IPS-20b (cell line): Measurements from ENCODE around the gene NTHL1.

Source experiments
- H3K27ac ChIP-seq: one replicate; pipeline ENCODE4 v1.5.1; 2013; ENCODE audit warnings: low read length
- H3K27me3 ChIP-seq: 2 replicates; pipeline ENCODE4 v1.6.1; 2013; ENCODE audit warnings: mild to moderate bottlenecking, low read length, inconsistent platforms; ENCODE audit not compliant: insufficient read depth
- H3K36me3 ChIP-seq: 2 replicates; pipeline ENCODE4 v1.6.1; 2013; ENCODE audit warnings: low read depth, mild to moderate bottlenecking, inconsistent platforms, low read length, moderate library complexity; ENCODE audit not compliant: insufficient read depth
- H3K4me1 ChIP-seq: 2 replicates; pipeline ENCODE4 v1.6.1; 2013; ENCODE audit warnings: mild to moderate bottlenecking, control low read depth, inconsistent platforms, low read length, moderate library complexity; ENCODE audit not compliant: insufficient read depth
- H3K4me3 ChIP-seq: 2 replicates; pipeline ENCODE4 v1.5.1; 2013; ENCODE audit warnings: mild to moderate bottlenecking, low read length, inconsistent platforms
- H3K9ac ChIP-seq: 2 replicates; pipeline ENCODE4 v1.6.1; 2013; ENCODE audit warnings: low read depth, mild to moderate bottlenecking, inconsistent platforms, low read length, moderate library complexity
- H3K9me3 ChIP-seq: 2 replicates; pipeline ENCODE4 v1.6.1; 2013; ENCODE audit warnings: mild to moderate bottlenecking, low read depth, low read length, inconsistent platforms; ENCODE audit not compliant: insufficient read depth

Gene NTHL1

DNA sequence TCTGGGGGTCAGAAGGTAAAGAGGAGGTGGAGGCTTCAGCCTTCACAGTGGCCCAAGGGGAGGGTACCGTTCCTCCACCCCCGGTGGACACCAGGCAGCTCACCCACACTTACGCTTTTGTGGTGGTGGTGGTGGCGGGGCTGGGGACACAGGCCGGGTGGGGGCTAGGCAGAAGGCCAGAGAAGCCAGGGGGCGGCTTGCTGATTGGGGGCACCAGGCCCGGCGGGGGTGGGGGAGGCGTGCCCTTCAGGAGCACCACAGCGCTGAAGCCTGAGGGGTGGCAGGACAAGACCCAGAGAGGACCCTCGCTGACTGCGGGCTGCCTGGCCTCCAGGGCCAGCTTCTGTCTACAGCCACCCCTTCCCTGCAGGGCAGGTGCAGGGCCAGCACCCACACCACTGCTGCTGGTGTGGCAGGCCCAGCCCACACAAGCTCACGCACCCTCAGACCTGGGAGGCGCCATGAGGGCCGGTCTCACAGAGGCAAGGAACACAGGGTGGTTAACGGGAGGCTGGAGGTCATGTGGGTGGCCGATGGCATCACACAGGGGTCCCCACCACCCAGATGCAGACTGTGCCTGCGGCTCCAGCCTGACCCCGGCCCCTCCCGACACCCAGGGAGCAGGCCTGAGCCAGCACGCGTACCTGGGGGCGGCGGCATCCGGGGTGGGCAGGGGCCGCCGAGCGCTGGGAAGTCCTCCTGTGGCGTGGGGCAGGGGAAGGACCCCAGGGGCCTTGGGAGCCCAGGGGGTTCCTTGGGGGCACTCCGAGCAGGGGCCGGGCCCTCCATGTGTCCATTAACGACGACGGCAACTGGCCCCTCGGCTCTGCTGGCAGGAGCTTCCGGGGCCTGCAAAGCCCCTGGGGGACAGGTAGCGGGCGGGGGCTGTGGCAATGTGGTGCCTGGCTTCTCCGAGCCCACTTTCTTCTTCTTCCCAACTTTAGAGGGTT, 48.5 kb downstream of the NTHL1 start:
- Histone ChIP-seq H3K4me3 (no peak overlapping the region), H3K36me3 (peaks cover 66% of the 10 kb centered on the region), H3K4me1 (peaks cover under 1% of the 10 kb centered on the region; the same call in 1 of the 2 replicates), H3K9me3 (no peaks in the 10 kb centered on the region), H3K27ac (no peak overlapping the region), H3K27me3 (no peaks in the 10 kb centered on the region), H3K9ac (no peak overlapping the region)

DNA sequence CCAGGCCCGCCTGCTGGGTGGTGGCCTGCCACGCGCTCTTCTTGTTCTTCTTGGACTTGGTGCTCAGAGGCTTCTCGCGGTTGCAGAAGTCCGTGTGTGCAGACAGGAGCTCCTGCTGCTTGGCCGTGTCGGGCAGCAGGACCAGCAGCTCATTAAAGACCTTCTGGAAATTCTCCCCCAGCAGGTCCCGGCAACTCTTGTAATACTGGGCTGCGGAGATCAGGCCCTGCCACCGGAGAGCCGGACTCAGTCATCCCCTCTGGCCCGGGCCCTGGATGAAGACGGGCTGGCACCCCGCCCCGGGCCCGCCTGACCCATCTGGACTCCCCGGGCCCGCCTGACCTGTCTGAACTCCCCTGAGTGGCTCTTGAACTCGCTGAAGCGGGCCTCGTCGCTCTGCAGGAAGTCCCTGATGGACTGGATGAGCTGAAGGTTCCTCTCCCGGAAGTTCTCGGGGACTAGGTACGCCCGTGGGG, 49.2 kb downstream of the NTHL1 start:
- no peak overlapping the region for H3K27ac ChIP-seq
- no peaks in the 10 kb centered on the region for H3K4me1 ChIP-seq
- no peaks in the 10 kb centered on the region for H3K9me3 ChIP-seq
- H3K36me3 ChIP-seq = peaks cover 64% of the 10 kb centered on the region
- H3K27me3 ChIP-seq = 0 out of 2 replicates have a peak, but pooled peaks cover under 1% of the 10 kb centered on the region
- no peak overlapping the region for H3K4me3 ChIP-seq
- no peak overlapping the region for H3K9ac ChIP-seq

DNA sequence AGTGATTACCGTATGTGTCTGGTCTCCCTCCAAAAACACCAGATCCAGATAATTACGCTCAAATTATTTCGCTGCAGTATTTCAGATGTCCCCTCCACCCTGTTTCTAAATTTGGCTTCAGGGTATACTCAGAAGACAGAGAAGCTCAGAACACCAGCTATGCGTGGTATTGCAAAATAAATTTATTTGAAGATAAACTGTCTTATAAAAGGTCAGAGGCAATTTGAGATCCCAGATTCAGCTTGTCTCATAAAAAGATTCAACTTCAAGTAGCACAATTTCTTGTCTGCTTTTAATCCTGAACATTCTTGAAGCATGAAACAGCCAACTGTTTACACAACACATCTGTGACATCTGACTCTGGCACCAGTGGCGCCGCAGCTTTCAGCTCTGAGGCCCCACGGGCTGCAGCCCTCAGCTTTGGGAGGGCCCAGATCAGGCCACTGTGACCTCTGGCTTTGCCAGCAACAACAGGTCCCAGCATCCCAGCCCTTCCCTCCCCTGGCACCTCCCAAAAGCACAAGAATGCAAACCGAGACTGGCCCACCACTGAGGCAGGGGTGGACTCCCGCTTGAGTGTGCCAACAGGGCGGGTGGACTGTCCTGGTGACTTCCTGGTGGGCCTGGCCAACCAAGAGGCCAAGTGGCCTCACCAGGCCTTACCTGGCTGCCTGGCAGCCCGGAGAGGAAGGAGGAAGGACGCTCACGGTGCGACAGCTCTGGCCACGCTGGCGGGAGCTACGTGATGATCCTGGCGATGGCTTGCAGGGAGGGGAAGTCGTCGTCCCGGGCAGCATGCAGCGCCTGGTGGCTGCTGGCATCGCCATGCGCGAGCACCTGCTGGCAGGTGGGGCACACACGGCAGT, 49.9 kb downstream of the NTHL1 start:
- no peaks in the 10 kb centered on the region for H3K4me1 ChIP-seq
- no peak overlapping the region for H3K4me3 ChIP-seq
- no peaks in the 10 kb centered on the region for H3K9me3 ChIP-seq
- H3K27ac ChIP-seq = no peak overlapping the region
- H3K27me3 ChIP-seq = peaks cover 7% of the 10 kb centered on the region
- H3K36me3 ChIP-seq = peaks cover 57% of the 10 kb centered on the region
- no peak overlapping the region for H3K9ac ChIP-seq

DNA sequence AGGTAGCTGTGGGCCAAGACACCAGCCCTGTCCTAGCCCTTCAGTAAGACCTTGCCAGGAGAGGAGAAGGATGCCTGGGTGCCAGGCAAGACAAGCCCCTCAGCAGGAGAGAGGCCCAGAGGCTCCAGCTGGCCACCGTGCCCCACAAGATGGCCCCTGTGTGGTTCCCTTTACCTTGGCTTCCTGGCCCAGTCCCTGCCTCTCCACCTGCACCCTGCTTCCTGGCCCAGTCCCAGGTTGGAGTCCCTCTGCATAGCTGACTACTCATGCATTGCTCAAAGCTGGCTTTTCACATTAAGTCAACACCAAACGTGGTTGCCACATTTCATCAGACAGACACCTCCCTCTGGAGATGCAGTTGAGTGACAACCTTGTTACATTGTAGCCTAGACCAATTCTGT, 53.9 kb downstream of the NTHL1 start:
- no peaks in the 10 kb centered on the region for H3K9me3 ChIP-seq
- peaks cover 34% of the 10 kb centered on the region for H3K27me3 ChIP-seq
- H3K4me1 ChIP-seq = peaks cover 17% of the 10 kb centered on the region; the same call in 1 of the 2 replicates
- no peak overlapping the region for H3K27ac ChIP-seq
- peaks cover 18% of the 10 kb centered on the region for H3K36me3 ChIP-seq
- H3K4me3 ChIP-seq = no peak overlapping the region
- no peak overlapping the region for H3K9ac ChIP-seq

DNA sequence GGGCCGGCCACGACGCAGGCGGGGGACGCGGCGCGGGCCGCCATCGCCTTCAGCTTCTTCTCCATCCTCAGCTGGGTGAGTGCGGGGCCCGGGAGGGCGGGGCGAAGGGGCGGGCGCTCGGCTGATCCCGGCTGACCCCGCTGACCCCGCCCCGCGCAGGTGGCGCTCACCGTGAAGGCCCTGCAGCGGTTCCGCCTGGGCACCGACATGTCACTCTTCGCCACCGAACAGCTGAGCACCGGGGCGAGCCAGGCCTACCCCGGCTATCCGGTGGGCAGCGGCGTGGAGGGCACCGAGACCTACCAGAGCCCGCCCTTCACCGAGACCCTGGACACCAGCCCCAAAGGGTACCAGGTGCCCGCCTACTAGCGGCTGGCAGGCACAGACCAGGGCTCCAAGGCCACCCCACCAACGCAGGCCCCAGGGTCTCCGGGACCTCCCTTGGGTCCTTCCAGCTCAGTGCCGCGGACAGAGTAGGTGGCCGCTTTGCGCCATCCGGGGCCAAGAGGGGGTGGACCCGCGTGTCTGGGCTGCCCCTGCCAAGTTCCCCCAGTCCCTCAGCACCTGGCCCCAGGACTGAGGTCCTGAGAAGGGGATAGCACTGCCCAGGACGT, 54.8 kb downstream of the NTHL1 start:
- Histone ChIP-seq H3K27me3 (peaks cover 43% of the 10 kb centered on the region), H3K27ac (no peak overlapping the region), H3K4me3 (peak overlapping the region; percentile 56; the same call in 1 of the 2 replicates)

DNA sequence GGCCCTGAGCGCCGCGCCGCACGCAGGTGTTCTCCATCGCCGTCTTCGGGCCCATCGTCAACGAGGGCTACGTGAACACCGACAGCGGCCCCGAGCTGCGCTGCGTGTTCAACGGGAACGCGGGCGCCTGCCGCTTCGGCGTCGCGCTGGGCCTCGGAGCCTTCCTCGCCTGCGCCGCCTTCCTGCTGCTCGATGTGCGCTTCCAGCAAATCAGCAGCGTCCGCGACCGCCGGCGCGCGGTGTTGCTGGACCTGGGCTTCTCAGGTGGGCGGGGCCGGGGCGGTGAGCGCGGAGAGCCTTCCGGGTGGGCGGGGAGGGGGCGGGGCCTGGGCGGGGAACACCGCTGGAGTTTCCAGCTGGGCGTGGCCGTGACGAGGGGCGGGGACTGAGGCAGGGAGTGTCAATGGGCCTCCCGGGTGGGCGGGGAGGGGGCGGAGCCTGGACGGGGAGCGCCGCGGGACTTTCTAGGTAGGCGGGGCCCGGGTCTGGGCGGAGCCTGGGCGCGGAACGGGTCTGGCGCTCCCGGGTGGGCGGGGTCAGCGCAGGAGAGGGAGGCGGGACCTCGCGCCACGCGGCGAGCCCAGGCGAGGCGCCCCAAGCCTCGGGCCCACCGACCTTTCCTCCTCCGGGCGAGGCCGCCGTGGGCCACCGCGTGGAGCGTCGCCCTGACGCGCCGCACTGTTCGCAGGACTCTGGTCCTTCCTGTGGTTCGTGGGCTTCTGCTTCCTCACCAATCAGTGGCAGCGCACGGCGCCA, 55.5 kb downstream of the NTHL1 start:
- Histone ChIP-seq H3K36me3 (peaks cover 6% of the 10 kb centered on the region), H3K4me3 (peak overlapping the region; percentile 80; the same call in 1 of the 2 replicates), H3K9me3 (no peaks in the 10 kb centered on the region), H3K9ac (peak overlapping the region; percentile 59; the same call in 1 of the 2 replicates), H3K27ac (no peak overlapping the region), H3K4me1 (peaks cover 17% of the 10 kb centered on the region; the same call in 1 of the 2 replicates), H3K27me3 (peaks cover 44% of the 10 kb centered on the region)

More for the DNA sequence above, 54.8 kb downstream of the NTHL1 start:
- Histone ChIP-seq H3K36me3 (peaks cover 13% of the 10 kb centered on the region), H3K9ac (peak overlapping the region; percentile 59; the same call in 1 of the 2 replicates), H3K9me3 (no peaks in the 10 kb centered on the region), H3K4me1 (peaks cover 17% of the 10 kb centered on the region; the same call in 1 of the 2 replicates)

DNA sequence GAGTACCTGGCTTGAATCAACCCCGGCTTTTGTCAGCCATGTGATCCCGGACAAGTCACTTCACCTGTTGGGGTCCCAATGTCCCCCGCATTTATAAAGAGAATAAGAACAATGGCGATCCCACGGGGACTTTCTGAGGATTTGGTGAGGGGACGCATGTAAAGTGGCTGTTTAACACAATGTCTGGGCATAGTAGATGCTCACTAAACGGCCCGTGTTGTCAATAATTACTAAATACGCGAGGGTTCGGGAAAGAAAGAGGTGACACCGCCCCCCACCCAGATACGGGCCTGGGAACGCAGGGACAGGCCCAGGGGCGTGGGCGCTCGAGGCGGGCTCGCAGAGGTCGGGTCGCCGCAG, 56.1 kb downstream of the NTHL1 start:
- H3K27ac ChIP-seq = no peak overlapping the region
- H3K4me1 ChIP-seq = peaks cover 17% of the 10 kb centered on the region; the same call in 1 of the 2 replicates
- H3K9ac ChIP-seq = no peak overlapping the region
- no peaks in the 10 kb centered on the region for H3K9me3 ChIP-seq
- H3K36me3 ChIP-seq = peaks cover 5% of the 10 kb centered on the region
- H3K27me3 ChIP-seq = peaks cover 44% of the 10 kb centered on the region
- H3K4me3 ChIP-seq = peak overlapping the region; percentile 80; the same call in 1 of the 2 replicates

DNA sequence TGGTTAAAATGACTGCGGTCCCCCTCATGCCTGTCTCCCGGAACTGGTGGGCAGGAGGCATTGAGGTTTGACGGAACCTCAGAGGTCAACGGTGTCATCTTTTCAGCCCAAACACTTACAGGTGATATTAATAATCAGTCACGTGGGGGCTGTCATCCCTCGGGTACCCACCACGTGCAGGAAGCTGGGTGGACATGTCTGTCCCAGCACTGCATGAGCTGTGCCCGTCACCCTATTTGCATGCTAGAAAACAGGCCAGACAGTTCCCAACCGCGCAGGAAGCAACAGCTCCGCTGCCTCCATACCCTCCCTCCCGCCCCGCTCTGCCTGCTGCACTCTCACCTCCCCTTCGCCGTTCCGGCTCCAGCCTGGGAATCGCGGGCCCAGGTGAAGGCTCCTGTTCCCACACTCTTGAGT, 56.5 kb downstream of the NTHL1 start:
- Histone ChIP-seq H3K36me3 (peaks cover 10% of the 10 kb centered on the region), H3K4me3 (peak overlapping the region; percentile 80), H3K4me1 (peaks cover 17% of the 10 kb centered on the region; the same call in 1 of the 2 replicates), H3K27me3 (peaks cover 44% of the 10 kb centered on the region), H3K9me3 (no peaks in the 10 kb centered on the region), H3K27ac (no peak overlapping the region), H3K9ac (peak overlapping the region; percentile 68; the same call in 1 of the 2 replicates)

DNA sequence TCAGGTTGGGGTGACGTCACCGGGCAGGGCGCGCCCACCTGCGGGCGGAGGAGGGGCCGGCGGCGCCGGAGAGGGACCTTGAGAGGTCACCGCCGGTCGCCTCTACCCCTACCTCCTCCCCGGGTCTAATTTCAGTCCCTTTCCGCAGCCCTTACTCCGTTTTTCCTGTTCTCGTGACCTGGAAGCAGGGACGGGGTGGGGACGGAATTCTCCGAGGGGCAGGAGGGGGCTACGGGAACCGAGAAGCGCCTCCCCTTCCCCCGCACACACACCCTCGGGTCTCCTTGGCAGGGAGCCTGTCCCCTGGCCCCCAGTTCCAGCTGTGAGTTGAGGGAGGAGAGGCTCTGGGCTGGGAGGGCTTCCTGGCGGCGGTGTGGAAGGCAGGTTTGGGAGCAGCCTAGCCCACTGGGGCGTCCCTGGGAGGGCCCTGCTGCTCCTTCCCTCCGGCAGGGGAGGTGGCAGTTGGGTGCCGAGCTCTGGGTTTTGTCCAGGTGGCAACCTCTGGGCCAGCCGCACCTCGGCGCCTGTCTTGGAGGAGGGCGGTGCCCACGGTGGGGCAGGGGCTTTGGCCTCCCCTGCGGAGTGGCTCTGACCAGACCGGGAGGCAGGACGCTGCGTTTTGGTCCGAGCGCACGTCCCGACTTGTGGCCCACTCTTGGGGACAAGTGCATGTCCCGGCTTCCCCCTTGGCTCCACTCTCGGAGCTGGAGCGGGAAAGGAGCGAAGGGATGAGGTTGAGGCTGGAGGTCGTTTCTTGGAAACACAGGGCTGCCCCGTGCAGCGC, 57.1 kb downstream of the NTHL1 start:
- H3K27me3 ChIP-seq = peaks cover 44% of the 10 kb centered on the region
- H3K4me1 ChIP-seq = peaks cover 17% of the 10 kb centered on the region; the same call in 1 of the 2 replicates
- H3K4me3 ChIP-seq = peak overlapping the region; percentile 80
- H3K9ac ChIP-seq = peak overlapping the region; percentile 68; the same call in 1 of the 2 replicates
- H3K36me3 ChIP-seq = peaks cover 16% of the 10 kb centered on the region
- H3K9me3 ChIP-seq = no peaks in the 10 kb centered on the region
- no peak overlapping the region for H3K27ac ChIP-seq

DNA sequence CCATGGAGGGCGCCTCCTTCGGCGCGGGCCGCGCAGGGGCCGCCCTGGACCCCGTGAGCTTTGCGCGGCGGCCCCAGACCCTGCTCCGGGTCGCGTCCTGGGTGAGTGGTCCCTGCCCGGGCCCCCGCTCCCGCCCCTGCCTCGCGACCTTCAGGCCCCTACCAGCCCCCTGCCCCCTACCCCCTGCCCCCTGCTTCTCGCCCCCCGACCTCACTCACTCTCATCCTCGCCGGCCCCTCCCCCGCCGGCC, 57.6 kb downstream of the NTHL1 start:
- peaks cover 44% of the 10 kb centered on the region for H3K27me3 ChIP-seq
- H3K27ac ChIP-seq = no peak overlapping the region
- no peak overlapping the region for H3K9ac ChIP-seq
- H3K4me3 ChIP-seq = peak overlapping the region; percentile 80; the same call in 1 of the 2 replicates
- H3K36me3 ChIP-seq = peaks cover 21% of the 10 kb centered on the region
- peaks cover 18% of the 10 kb centered on the region; the same call in 1 of the 2 replicates for H3K4me1 ChIP-seq
- no peaks in the 10 kb centered on the region for H3K9me3 ChIP-seq
